B cell (primary cell): ENCODE data around the gene CDCA5. TPM values are rescaled to one million over a fixed set of nuclear protein-coding genes. Genes with fewer than 3 reads are reported as not detected.

Experiments used
- ATAC-seq: fragments of 200-7000 bp; cut with Tn5 transposase; one replicate; pipeline ENCODE4 v1.10.0; 2021; ENCODE audit warnings: low read depth, mild to moderate bottlenecking, moderate number of reproducible peaks, moderate library complexity
- CTCF ChIA-PET: fragments of 350-600 bp; sonication (Branson Sonifier 250); formaldehyde crosslinking; loops from one replicate; lab custom pipeline; 2021; ENCODE audit warnings: antibody characterized with exemption, inconsistent platforms; lab: Charles Lee
- POLR2A ChIA-PET: fragments of 350-600 bp; sonication (Branson Sonifier 250); formaldehyde crosslinking; loops from one replicate; lab custom pipeline; 2021; ENCODE audit warnings: antibody characterized with exemption; lab: Charles Lee
- DNase-seq: peaks from one replicate; pipeline ENCODE4 v3.0.0; 2013
- H2AFZ ChIP-seq: 2 replicates; pipeline ENCODE4 v1.6.1; 2012; ENCODE audit warnings: mild to moderate bottlenecking, low read depth, low read length; ENCODE audit not compliant: insufficient read depth, poor library complexity, severe bottlenecking
- H3K27ac ChIP-seq, 2 donors: 1 replicate in 1 of 2; 2 replicates in 1 of 2; pipeline ENCODE4 v1.5.1; 2012 to 2013; ENCODE audit warnings: low read length in 2 of 2, mild to moderate bottlenecking in 2 of 2, moderate library complexity in 1 of 2
- H3K27me3 ChIP-seq, 4 experiments: fragments of 200-600 bp in 1 of 4; sonication (generic) in 1 of 4; replicated peaks in 1 of 4; 1 replicate in 2 of 4; 2 replicates in 2 of 4; pipeline versions ENCODE4 v1.6.1 to v1.7.0; 2013 to 2016; ENCODE audit warnings: low read length in 3 of 4, mild to moderate bottlenecking in 2 of 4, mixed read lengths in 1 of 4, moderate library complexity in 1 of 4; ENCODE audit not compliant: insufficient read depth in 4 of 4, control insufficient read depth in 3 of 4; ENCODE audit errors: control extremely low read depth in 1 of 4
- H3K36me3 ChIP-seq, 2 experiments: replicated peaks in 1 of 2; 1 replicate in 1 of 2; 2 replicates in 1 of 2; pipeline versions ENCODE4 v1.6.1 to v1.7.1; 2013; ENCODE audit warnings: low read length in 1 of 2; ENCODE audit not compliant: insufficient read depth in 2 of 2, control insufficient read depth in 1 of 2; ENCODE audit errors: control extremely low read depth in 1 of 2, extremely low read depth in 1 of 2
- H3K4me1 ChIP-seq, 2 donors: fragments of 200-600 bp in 1 of 2; sonication (generic) in 1 of 2; 1 replicate in 1 of 2; 2 replicates in 1 of 2; pipeline versions ENCODE4 v1.5.1 to v1.6.1; 2013 to 2017; ENCODE audit warnings: low read length in 2 of 2; ENCODE audit not compliant: control insufficient read depth in 2 of 2, insufficient read depth in 2 of 2
- H3K4me2 ChIP-seq: replicated peaks from 2 replicates; pipeline ENCODE3; 2012; ENCODE audit warnings: mild to moderate bottlenecking, low read depth, low read length; ENCODE audit not compliant: poor library complexity, severe bottlenecking
- H3K4me3 ChIP-seq, 5 experiments: fragments of 200-600 bp in 1 of 5; sonication (generic) in 1 of 5; 1 replicate in 3 of 5; 2 replicates in 2 of 5; pipeline versions ENCODE4 v1.5.1 to v1.7.0; 2011 to 2016; ENCODE audit warnings: low read length in 4 of 5, mild to moderate bottlenecking in 4 of 5, low read depth in 2 of 5, control low read depth in 1 of 5, moderate library complexity in 1 of 5; ENCODE audit not compliant: insufficient read depth in 1 of 5; ENCODE audit errors: control extremely low read depth in 1 of 5, extremely low read depth in 1 of 5
- H3K79me2 ChIP-seq: fragments of 200-600 bp; sonication (generic); one replicate; pipeline ENCODE4 v1.6.0; 2016; ENCODE audit warnings: low read length; ENCODE audit not compliant: control insufficient read depth, insufficient read depth
- H3K9ac ChIP-seq: fragments of 200-600 bp; sonication (generic); 2 replicates; pipeline ENCODE4 v1.6.1; 2017; ENCODE audit warnings: mild to moderate bottlenecking, low read length, moderate library complexity
- H3K9me3 ChIP-seq, 3 donors: one replicate each; pipeline versions ENCODE4 v1.6.1 to v1.7.1; 2013; ENCODE audit warnings: low read length in 2 of 3; ENCODE audit not compliant: control insufficient read depth in 2 of 3, insufficient read depth in 1 of 3; ENCODE audit errors: control extremely low read depth in 1 of 3
- H4K20me1 ChIP-seq: 2 replicates; pipeline ENCODE4 v1.6.0; 2012; ENCODE audit warnings: mild to moderate bottlenecking, low read length; ENCODE audit not compliant: insufficient read depth, control insufficient read depth, poor library complexity, severe bottlenecking
- H3K27ac Mint-ChIP-seq: one replicate; pipeline ENCODE4 v1.8.0; 2021; ENCODE audit warnings: mixed read lengths
- H3K27me3 Mint-ChIP-seq: one replicate; pipeline ENCODE4 v1.8.0; 2021; ENCODE audit warnings: mixed read lengths
- H3K4me1 Mint-ChIP-seq: one replicate; pipeline ENCODE4 v1.8.0; 2021; ENCODE audit warnings: mixed read lengths
- H3K4me3 Mint-ChIP-seq: one replicate; pipeline ENCODE4 v1.8.0; 2021; ENCODE audit warnings: mixed read lengths
- H3K9me3 Mint-ChIP-seq: one replicate; pipeline ENCODE4 v1.8.0; 2022; ENCODE audit warnings: mixed read lengths; ENCODE audit not compliant: insufficient read depth
- EZH2 ChIP-seq: IDR thresholded peaks from 2 replicates; pipeline ENCODE4 v1.6.1; 2012; ENCODE audit warnings: borderline replicate concordance, low read depth, mild to moderate bottlenecking, moderate library complexity, low read length; ENCODE audit not compliant: insufficient read depth, poor library complexity, severe bottlenecking
- WGBS: methylation state at CpG from one replicate; pipeline ENCODE4 v1.1.5; 2013; ENCODE audit warnings: missing lambda C conversion rate; ENCODE audit not compliant: insufficient coverage; 5-methylcytosine and 5-hydroxymethylcytosine counted together
- intact Hi-C: fragments of 100-400 bp; cut with micrococcal nuclease; formaldehyde crosslinking; loops from one replicate; pipeline ENCODE4 v1.10.0; 2022
- polyA plus RNA-seq: library from polyadenylated mRNA; depleted of rRNA; stranded (reverse); fragments of >200 nt; gene quantifications from 2 replicates; pipeline ENCODE4 v1.2.3, GENCODE V29; 2012
- total RNA-seq, 2 donors: library from RNA; stranded (reverse); fragments of 120-200 nt in 1 of 2; gene quantifications; 1 replicate in 1 of 2; 2 replicates in 1 of 2; pipeline versions ENCODE4 v1.2.3 to v1.2.4, GENCODE V29; 2013 to 2022
- TF ChIP-seq, protein P1 (sequence below): fragments of 200-600 bp; IDR thresholded peaks from one replicate; pipeline ENCODE4 v1.8.0; 2022; ENCODE audit warnings: antibody characterized with exemption, mild to moderate bottlenecking

Gene CDCA5
- total and polyA plus RNA-seq, 2 donors (not counting 1 experiment from before 2014, with no cell fraction given) = 1.1 to 1.4 TPM

DNA sequence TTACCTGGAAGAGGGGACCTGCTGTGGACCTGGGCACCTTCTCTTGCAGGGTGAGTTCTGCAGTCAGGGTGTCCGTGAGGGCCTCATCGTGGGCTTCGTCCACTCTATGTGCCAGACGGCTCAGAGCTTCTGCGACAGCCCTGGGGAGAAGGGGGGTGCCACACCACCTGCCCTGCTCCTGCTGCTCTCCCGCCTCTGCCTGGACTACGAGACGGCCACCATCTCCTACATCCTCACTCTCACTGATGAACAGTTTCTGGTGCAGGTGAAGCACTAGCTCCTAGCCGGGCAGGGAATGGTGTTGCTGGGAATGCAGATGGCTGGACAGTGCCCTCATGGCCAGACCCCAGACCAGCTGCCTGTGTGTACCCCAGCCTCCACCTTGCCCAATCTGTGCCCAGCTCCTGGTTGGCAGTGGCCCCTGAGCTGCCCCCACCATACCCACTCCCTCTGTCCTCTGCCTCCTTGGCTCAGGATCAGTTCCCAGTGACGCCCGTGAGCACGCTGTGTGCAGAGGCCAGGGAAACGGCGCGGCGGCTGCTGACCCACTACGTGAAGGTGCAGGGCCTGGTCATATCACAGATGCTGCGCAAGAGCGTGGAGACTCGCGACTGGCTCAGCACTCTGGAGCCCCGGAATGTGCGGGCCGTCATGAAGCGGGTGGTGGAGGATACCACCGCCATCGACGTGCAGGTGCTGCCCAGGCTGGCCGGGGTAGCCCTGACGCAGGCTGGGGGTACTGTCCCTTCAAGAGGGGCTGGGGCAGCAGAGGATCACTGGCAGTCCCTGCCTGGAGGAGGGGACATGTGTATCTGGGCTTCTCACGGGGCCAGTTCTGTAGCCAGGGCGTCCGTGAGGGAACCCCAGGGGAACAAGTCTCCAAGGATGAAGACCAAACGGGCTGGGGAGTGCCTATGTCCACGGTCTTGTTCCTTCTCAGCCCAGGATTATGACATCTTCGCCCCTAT lies 25.7 kb upstream of the CDCA5 start:
- H3K27me3 ChIP-seq = no peaks in the 10 kb centered on the region
- ChIA-PET POLR2A (interaction anchor here (0.5 to 3.6 kb wide), 7 partner anchors 14 to 259 kb away, joined by 3 to 27 read pairs (median 6); partner anchors contain the start of genes ARL2, CAPN1, SYVN1 and VPS51), CTCF (interaction anchor here (0.7 to 7.7 kb wide), 28 partner anchors 11 to 421 kb away, joined by 3 to 118 read pairs (median 5); partner anchors contain the start of genes ARL2, CAPN1, CDC42EP2 and CDCA5)
- TF ChIP-seq EZH2 = no peak
- TF ChIP-seq, protein P1, sequence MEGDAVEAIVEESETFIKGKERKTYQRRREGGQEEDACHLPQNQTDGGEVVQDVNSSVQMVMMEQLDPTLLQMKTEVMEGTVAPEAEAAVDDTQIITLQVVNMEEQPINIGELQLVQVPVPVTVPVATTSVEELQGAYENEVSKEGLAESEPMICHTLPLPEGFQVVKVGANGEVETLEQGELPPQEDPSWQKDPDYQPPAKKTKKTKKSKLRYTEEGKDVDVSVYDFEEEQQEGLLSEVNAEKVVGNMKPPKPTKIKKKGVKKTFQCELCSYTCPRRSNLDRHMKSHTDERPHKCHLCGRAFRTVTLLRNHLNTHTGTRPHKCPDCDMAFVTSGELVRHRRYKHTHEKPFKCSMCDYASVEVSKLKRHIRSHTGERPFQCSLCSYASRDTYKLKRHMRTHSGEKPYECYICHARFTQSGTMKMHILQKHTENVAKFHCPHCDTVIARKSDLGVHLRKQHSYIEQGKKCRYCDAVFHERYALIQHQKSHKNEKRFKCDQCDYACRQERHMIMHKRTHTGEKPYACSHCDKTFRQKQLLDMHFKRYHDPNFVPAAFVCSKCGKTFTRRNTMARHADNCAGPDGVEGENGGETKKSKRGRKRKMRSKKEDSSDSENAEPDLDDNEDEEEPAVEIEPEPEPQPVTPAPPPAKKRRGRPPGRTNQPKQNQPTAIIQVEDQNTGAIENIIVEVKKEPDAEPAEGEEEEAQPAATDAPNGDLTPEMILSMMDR = no peak
- peaks cover 31% of the 10 kb centered on the region for H4K20me1 ChIP-seq
- H3K4me2 ChIP-seq = no peak overlapping the region
- peaks cover 0 to 36% of the 10 kb centered on the region in 2 experiments for H3K36me3 ChIP-seq
- 94% methylated on average over 33 of the region's 36 CpGs for WGBS
- Mint-ChIP-seq H3K27me3 (no peaks in the 10 kb centered on the region), H3K4me3 (no peak overlapping the region), H3K27ac (no peak overlapping the region), H3K4me1 (peaks cover 41% of the 10 kb centered on the region), H3K9me3 (no peaks in the 10 kb centered on the region)
- peak overlapping the region; percentile 20 to 59 for H3K27ac ChIP-seq
- ATAC-seq (no peak), DNase-seq (no peak)
- no peak overlapping the region for H2AFZ ChIP-seq
- H3K9ac ChIP-seq = no peak overlapping the region
- intact Hi-C loops = loop anchor here (1.0 to 10.0 kb wide), 10 partner anchors 13 to 505 kb away; partner anchors contain the start of genes ARL2, ATG2A, CDC42BPG and CDC42EP2
- peaks cover 21 to 37% of the 10 kb centered on the region in 2 donors for H3K4me1 ChIP-seq
- peaks cover 49% of the 10 kb centered on the region for H3K79me2 ChIP-seq
- no peak overlapping the region for H3K4me3 ChIP-seq
- no peaks in the 10 kb centered on the region for H3K9me3 ChIP-seq
